HepG2 (cell line): ENCODE data around the gene LGALS8. TPM values are rescaled to one million over a fixed set of nuclear protein-coding genes. Genes with fewer than 3 reads are reported as not detected.

ENCODE experiments used
- ATAC-seq: fragments of 200-7000 bp; cut with Tn5 transposase; 3 replicates; pipeline ENCODE4 v1.9.1; 2020; ENCODE audit warnings: mild to moderate bottlenecking, moderate library complexity
- BruUV-seq: library from RNA; stranded (reverse); fragments of 400-500 nt; replicated peaks from 2 replicates; lab custom pipeline; 2021; lab: Mats Ljungman, UMichigan
- CTCF ChIA-PET: fragments of 300-600 bp; formaldehyde crosslinking; extraction: SDS; loops from one replicate; lab custom pipeline; 2021; ENCODE audit warnings: low total read pairs, inconsistent platforms, low intra/inter-chr PET ratio; lab: Yijun Ruan, JAX
- POLR2A ChIA-PET: fragments of 350-600 bp; sonication (Branson Sonifier 250); formaldehyde crosslinking; loops from one replicate; lab custom pipeline; 2020; ENCODE audit warnings: antibody characterized with exemption, inconsistent platforms; lab: Yijun Ruan, JAX
- DNase-seq: peaks from one replicate; pipeline ENCODE4 v3.0.0-alpha.2; 2015; ENCODE audit warnings: low spot score
- FAIRE-seq: peaks from 3 replicates; lab custom pipeline; 2011; peaks lifted over from hg19 to GRCh38; lab: Jason Lieb, UNC
- H2AFZ ChIP-seq: one replicate; pipeline ENCODE4 v1.6.1; 2011; ENCODE audit warnings: low read length, inconsistent platforms
- H3K27ac ChIP-seq: fragments of 300-600 bp; 3 replicates; pipeline ENCODE4 v1.8.0; 2011; ENCODE audit warnings: mixed run types, mild to moderate bottlenecking, mixed read lengths, low read length, inconsistent platforms; ENCODE audit not compliant: insufficient read depth; ENCODE audit errors: extremely low read length
- H3K27me3 ChIP-seq, 2 experiments: fragments of 200-600 bp in 1 of 2; 2 replicates in 1 of 2; 3 replicates in 1 of 2; pipeline versions ENCODE4 v1.6.0 to v1.8.0; 2011; ENCODE audit warnings: low read length in 2 of 2, mild to moderate bottlenecking in 2 of 2, moderate library complexity in 2 of 2, inconsistent platforms in 1 of 2; ENCODE audit not compliant: insufficient read depth in 2 of 2, control insufficient read depth in 1 of 2
- H3K36me3 ChIP-seq, 2 experiments: fragments of 200-600 bp in 1 of 2; replicated peaks in 1 of 2; 2 replicates in 1 of 2; 3 replicates in 1 of 2; pipeline versions ENCODE4 v1.5.1 to v1.8.0; 2011; ENCODE audit warnings: low read length in 2 of 2, inconsistent platforms in 1 of 2; ENCODE audit not compliant: insufficient read depth in 2 of 2, control insufficient read depth in 1 of 2
- H3K4me1 ChIP-seq: 2 replicates; pipeline ENCODE4 v1.5.1; 2012; ENCODE audit warnings: low read length, inconsistent platforms; ENCODE audit not compliant: insufficient read depth
- H3K4me2 ChIP-seq: 2 replicates; pipeline ENCODE4 v1.6.0; 2011; ENCODE audit warnings: low read depth, low read length, inconsistent platforms
- H3K4me3 ChIP-seq, 3 experiments: fragments of 200-600 bp in 1 of 3; sonication (generic), shearing (Covaris generic) in 1 of 3; replicated peaks in 1 of 3; 2 replicates each; pipeline ENCODE4 v1.5.1; 2011 to 2016; ENCODE audit warnings: low read length in 3 of 3, inconsistent platforms in 2 of 3, low read depth in 2 of 3, mild to moderate bottlenecking in 2 of 3, control low read depth in 1 of 3, mixed read lengths in 1 of 3; ENCODE audit not compliant: insufficient read depth in 1 of 3
- H3K79me2 ChIP-seq: one replicate; pipeline ENCODE4 v1.6.1; 2011; ENCODE audit warnings: low read length, inconsistent platforms; ENCODE audit not compliant: insufficient read depth
- H3K9ac ChIP-seq: 2 replicates; pipeline ENCODE4 v1.6.0; 2011; ENCODE audit warnings: mild to moderate bottlenecking, low read depth, low read length, inconsistent platforms; ENCODE audit not compliant: insufficient read depth
- H3K9me3 ChIP-seq: 2 replicates; pipeline ENCODE4 v1.5.1; 2012; ENCODE audit warnings: mild to moderate bottlenecking, low read length
- H4K20me1 ChIP-seq: 2 replicates; pipeline ENCODE4 v1.6.0; 2011; ENCODE audit warnings: inconsistent platforms, mild to moderate bottlenecking, low read length, moderate library complexity; ENCODE audit not compliant: insufficient read depth
- ARNT2 ChIP-seq: sonication (generic); formaldehyde crosslinking; IDR thresholded peaks from 2 replicates; pipeline ENCODE4 v1.8.0; 2022; ENCODE audit warnings: mild to moderate bottlenecking, low read depth, missing genetic modification reagents, moderate library complexity
- BORCS8-MEF2B ChIP-seq: sonication (generic); formaldehyde crosslinking; IDR thresholded peaks from 2 replicates; pipeline ENCODE4 v1.8.0; 2022; ENCODE audit warnings: mild to moderate bottlenecking, missing genetic modification reagents
- GTF3A ChIP-seq: sonication (generic); formaldehyde crosslinking; conservative IDR thresholded peaks from 2 replicates; pipeline ENCODE4 v1.4.0; 2020; ENCODE audit warnings: mild to moderate bottlenecking, missing genetic modification reagents
- NFE2 ChIP-seq: sonication (generic); formaldehyde crosslinking; IDR thresholded peaks from 2 replicates; pipeline ENCODE4 v1.4.0; 2020; ENCODE audit warnings: missing genetic modification reagents
- NR3C1 ChIP-seq: sonication (generic); formaldehyde crosslinking; IDR thresholded peaks from 2 replicates; pipeline ENCODE4 v1.4.0; 2020; ENCODE audit warnings: missing genetic modification reagents
- ZNF605 ChIP-seq: sonication (generic); formaldehyde crosslinking; IDR thresholded peaks from 2 replicates; pipeline ENCODE4 v1.8.0; 2022; ENCODE audit warnings: mild to moderate bottlenecking, missing genetic modification reagents
- ZNF629 ChIP-seq: sonication (generic); formaldehyde crosslinking; conservative IDR thresholded peaks from 2 replicates; pipeline ENCODE4 v1.5.0; 2020; ENCODE audit warnings: missing genetic modification reagents
- ZNF761 ChIP-seq: sonication (generic); formaldehyde crosslinking; conservative IDR thresholded peaks from 2 replicates; pipeline ENCODE4 v1.4.0; 2020; ENCODE audit warnings: mild to moderate bottlenecking, missing genetic modification reagents
- WGBS: methylation state at CpG from one replicate; pipeline ENCODE4 v1.1.6; 2017; ENCODE audit warnings: low lambda C conversion rate; 5-methylcytosine and 5-hydroxymethylcytosine counted together
- in situ Hi-C: cut with HindIII; loops from 2 replicates; pipeline ENCODE4 v1.10.0; 2017; ENCODE audit warnings: low pct_unique_long_range_greater_than_20kb; ENCODE audit not compliant: extremely low pct_ligation_motif_present
- intact Hi-C: fragments of 100-400 bp; cut with micrococcal nuclease; formaldehyde crosslinking; loops from one replicate; pipeline ENCODE4 v1.10.0; 2022; ENCODE audit not compliant: unreplicated experiment
- polyA plus RNA-seq, 8 experiments: library from polyadenylated mRNA; depleted of rRNA in 3 of 8; stranded (reverse) in 7 of 8; unstranded in 1 of 8; fragments of >200 nt; fragmentation: Illumina TruSeq in 4 of 8; extraction: Trizol in 4 of 8; gene quantifications; 2 replicates each; pipeline versions ENCODE4 v1.2.1 to v1.2.3, GENCODE V29; 2011 to 2016; ENCODE audit warnings: low read depth in 4 of 8, missing spikeins in 1 of 8, mixed read lengths in 1 of 8; ENCODE audit not compliant: insufficient read depth in 1 of 8
- total RNA-seq, 5 experiments: library from RNA; depleted of rRNA; stranded (reverse); fragments of >200 nt; fragmentation: Illumina TruSeq; extraction: Trizol; gene quantifications; 2 replicates each; pipeline ENCODE4 v1.2.3, GENCODE V29; 2016; ENCODE audit warnings: low read depth in 1 of 5
- TF ChIP-seq, protein P1 (sequence below): sonication (generic); formaldehyde crosslinking; IDR thresholded peaks from 2 replicates; pipeline ENCODE4 v1.8.0; 2022; ENCODE audit warnings: missing genetic modification reagents, mild to moderate bottlenecking, borderline replicate concordance

Gene LGALS8
- total and polyA plus RNA-seq, 2 of the 13 experiments (the other 11 are each of a cell fraction or from before 2014, with no cell fraction given): 29.3 to 185 TPM

DNA sequence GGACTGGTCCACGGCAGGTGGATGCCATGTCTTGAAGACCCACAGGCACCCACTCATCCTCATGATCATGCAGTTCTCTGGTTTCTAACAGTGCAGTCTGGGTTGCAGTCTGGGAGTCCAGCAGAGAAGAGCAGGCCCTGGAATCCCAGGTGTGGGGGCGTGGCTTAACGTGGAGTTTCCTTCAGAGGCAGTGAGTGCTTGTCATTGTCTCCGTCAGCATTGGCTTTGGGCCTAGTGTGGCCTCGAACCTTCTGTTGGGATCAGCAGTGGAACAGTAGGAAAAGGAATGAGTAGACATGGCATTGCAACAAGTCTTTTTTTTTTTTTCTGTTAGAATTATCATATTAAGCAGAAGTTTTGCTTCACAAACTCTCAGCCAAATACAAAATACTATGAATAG is 12.8 kb downstream of the LGALS8 start:
- Histone ChIP-seq H3K9ac (no peak overlapping the region), H3K27ac (no peak overlapping the region), H2AFZ (no peak overlapping the region), H3K4me1 (peaks cover 41% of the 10 kb centered on the region), H3K9me3 (no peaks in the 10 kb centered on the region), H3K27me3 (no peaks in the 10 kb centered on the region), H3K36me3 (peaks cover 36 to 76% of the 10 kb centered on the region in 2 experiments), H3K4me3 (no peak overlapping the region), H4K20me1 (peaks cover 5% of the 10 kb centered on the region; the same call in 1 of the 2 replicates), H3K79me2 (peaks cover 30% of the 10 kb centered on the region), H3K4me2 (no peak overlapping the region)
- ChIA-PET CTCF (no interaction called here), POLR2A (no interaction called here)
- BruUV-seq: no TSS peak
- no peak for TF ChIP-seq NR3C1 (CRISPR knock-in tag)
- no peak for TF ChIP-seq BORCS8-MEF2B (CRISPR knock-in tag)
- no peak for TF ChIP-seq ARNT2 (CRISPR knock-in tag)
- TF ChIP-seq ZNF761 (CRISPR knock-in tag): no peak
- no peak for TF ChIP-seq ZNF629 (CRISPR knock-in tag)
- TF ChIP-seq ZNF605 (CRISPR knock-in tag): no peak
- TF ChIP-seq, protein P1, sequence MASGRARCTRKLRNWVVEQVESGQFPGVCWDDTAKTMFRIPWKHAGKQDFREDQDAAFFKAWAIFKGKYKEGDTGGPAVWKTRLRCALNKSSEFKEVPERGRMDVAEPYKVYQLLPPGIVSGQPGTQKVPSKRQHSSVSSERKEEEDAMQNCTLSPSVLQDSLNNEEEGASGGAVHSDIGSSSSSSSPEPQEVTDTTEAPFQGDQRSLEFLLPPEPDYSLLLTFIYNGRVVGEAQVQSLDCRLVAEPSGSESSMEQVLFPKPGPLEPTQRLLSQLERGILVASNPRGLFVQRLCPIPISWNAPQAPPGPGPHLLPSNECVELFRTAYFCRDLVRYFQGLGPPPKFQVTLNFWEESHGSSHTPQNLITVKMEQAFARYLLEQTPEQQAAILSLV (CRISPR knock-in tag): no peak
- TF ChIP-seq NFE2 (CRISPR knock-in tag): no peak
- no peak for TF ChIP-seq GTF3A (CRISPR knock-in tag)
- FAIRE-seq (no peak), DNase-seq (no peak), ATAC-seq (no peak)
- intact Hi-C loops (no loop called here), in situ Hi-C loops (loop anchor here (5.0 kb wide), 1 partner anchor 434 kb away; no protein-coding TSS in a partner anchor)
- 97% methylated on average over 4 of the region's 5 CpGs for WGBS
